Measurements from ENCODE around the gene ADGRF3.

Gene ADGRF3

DNA sequence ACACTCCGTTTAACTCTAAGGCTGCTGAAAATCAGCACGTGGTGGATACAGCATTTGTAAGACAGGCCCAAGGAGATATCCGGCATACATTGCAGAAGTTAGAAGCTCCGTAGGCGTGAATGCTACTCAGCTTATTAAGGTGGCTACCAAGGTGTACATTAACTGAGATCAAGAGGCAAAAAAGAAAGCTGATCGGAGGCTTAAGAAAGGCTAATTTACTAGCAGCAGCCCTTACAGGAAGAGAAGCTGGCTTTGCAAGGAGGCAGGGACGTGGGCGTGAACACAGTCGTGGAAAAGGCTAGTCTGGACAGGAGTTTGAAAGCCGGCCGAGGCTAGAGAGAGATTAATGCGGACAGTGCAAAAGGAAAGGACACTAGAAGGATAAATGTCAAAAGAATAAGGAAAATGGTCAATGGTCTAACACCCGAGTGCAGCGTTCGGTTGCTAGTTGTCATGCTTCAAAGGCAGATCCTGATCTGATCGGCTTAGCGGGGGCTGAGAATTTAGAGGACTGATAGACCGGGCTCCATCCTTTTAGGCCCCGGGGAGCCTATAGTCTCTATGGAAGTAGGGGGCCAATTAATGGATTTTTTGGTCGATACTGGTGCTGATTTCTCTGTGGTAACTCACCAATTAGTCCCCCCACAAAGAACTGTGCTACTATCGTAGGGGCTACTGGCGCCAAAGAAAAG is 46.2 kb downstream of the ADGRF3 start:
- H3K27me3 ChIP-seq (replicated peaks; ENCODE audit: insufficient read depth, low read length), result no peaks in the 10 kb centered on the region
- no peaks in the 10 kb centered on the region for H3K9me2 ChIP-seq (replicated peaks; ENCODE audit: insufficient read depth, low read length)
- no peaks in the 10 kb centered on the region for H3K36me3 ChIP-seq (replicated peaks; ENCODE audit: insufficient read depth, low read length)
- no peak for TF ChIP-seq EZH2 (optimal IDR thresholded peaks at IDR 0.05; ENCODE audit: low read depth, low read length)
- TF ChIP-seq, protein P1, sequence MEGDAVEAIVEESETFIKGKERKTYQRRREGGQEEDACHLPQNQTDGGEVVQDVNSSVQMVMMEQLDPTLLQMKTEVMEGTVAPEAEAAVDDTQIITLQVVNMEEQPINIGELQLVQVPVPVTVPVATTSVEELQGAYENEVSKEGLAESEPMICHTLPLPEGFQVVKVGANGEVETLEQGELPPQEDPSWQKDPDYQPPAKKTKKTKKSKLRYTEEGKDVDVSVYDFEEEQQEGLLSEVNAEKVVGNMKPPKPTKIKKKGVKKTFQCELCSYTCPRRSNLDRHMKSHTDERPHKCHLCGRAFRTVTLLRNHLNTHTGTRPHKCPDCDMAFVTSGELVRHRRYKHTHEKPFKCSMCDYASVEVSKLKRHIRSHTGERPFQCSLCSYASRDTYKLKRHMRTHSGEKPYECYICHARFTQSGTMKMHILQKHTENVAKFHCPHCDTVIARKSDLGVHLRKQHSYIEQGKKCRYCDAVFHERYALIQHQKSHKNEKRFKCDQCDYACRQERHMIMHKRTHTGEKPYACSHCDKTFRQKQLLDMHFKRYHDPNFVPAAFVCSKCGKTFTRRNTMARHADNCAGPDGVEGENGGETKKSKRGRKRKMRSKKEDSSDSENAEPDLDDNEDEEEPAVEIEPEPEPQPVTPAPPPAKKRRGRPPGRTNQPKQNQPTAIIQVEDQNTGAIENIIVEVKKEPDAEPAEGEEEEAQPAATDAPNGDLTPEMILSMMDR (IDR thresholded peaks at IDR 0.05; ENCODE audit: low read length), result no peak
- H3K79me2 ChIP-seq (ENCODE audit: low read length), result no peaks in the 10 kb centered on the region
- H3K9me3 ChIP-seq (replicated peaks; ENCODE audit: insufficient read depth, low read length), result no peaks in the 10 kb centered on the region
- no peaks in the 10 kb centered on the region for H4K20me1 ChIP-seq (ENCODE audit: insufficient read depth, low read length)
- 0 out of 2 replicates have a peak, but pooled peaks cover 4% of the 10 kb centered on the region for H3K4me1 ChIP-seq (ENCODE audit: low read length)
- no peak overlapping the region for H3K4me2 ChIP-seq (ENCODE audit: low read depth, low read length)
- no peak overlapping the region for H3K27ac ChIP-seq (ENCODE audit: low read length)
- H3K9ac ChIP-seq (ENCODE audit: low read length), result no peak overlapping the region
- no peak for DNase-seq
- no peaks in the 10 kb centered on the region for H3F3A ChIP-seq (ENCODE audit: insufficient read depth, low read length)
- no peak overlapping the region for H3K4me3 ChIP-seq (ENCODE audit: low read length)
- no peak overlapping the region for H2AFZ ChIP-seq (ENCODE audit: low read length)

GRCh38 chr2:26299471-26300101 is 47.0 kb downstream of the ADGRF3 start:
- Histone ChIP-seq H3K9me2 (replicated peaks; ENCODE audit: insufficient read depth, low read length) (no peaks in the 10 kb centered on the region), H3K4me2 (ENCODE audit: low read depth, low read length) (no peak overlapping the region), H3K27me3 (replicated peaks; ENCODE audit: insufficient read depth, low read length) (no peaks in the 10 kb centered on the region), H3K4me3 (ENCODE audit: low read length) (no peak overlapping the region), H3K79me2 (ENCODE audit: low read length) (no peaks in the 10 kb centered on the region), H3F3A (ENCODE audit: insufficient read depth, low read length) (no peaks in the 10 kb centered on the region), H3K4me1 (ENCODE audit: low read length) (0 out of 2 replicates have a peak, but pooled peaks cover 4% of the 10 kb centered on the region), H3K9me3 (replicated peaks; ENCODE audit: insufficient read depth, low read length) (no peaks in the 10 kb centered on the region), H2AFZ (ENCODE audit: low read length) (no peak overlapping the region), H3K9ac (ENCODE audit: low read length) (no peak overlapping the region), H3K36me3 (replicated peaks; ENCODE audit: insufficient read depth, low read length) (no peaks in the 10 kb centered on the region), H4K20me1 (ENCODE audit: insufficient read depth, low read length) (no peaks in the 10 kb centered on the region), H3K27ac (ENCODE audit: low read length) (no peak overlapping the region)
- no peak for TF ChIP-seq EZH2phosphoT487 (IDR thresholded peaks at IDR 0.05; ENCODE audit: low read length)
- TF ChIP-seq EZH2 (optimal IDR thresholded peaks at IDR 0.05; ENCODE audit: low read depth, low read length), result no peak
- TF ChIP-seq, protein P1 (IDR thresholded peaks at IDR 0.05; ENCODE audit: low read length), result no peak
- no peak for DNase-seq

- H3K36me3 ChIP-seq (replicated peaks; ENCODE audit: insufficient read depth, low read length), result no peaks in the 10 kb centered on the region
- no peak overlapping the region for H3K9ac ChIP-seq (ENCODE audit: low read length)
- no peaks in the 10 kb centered on the region for H4K20me1 ChIP-seq (ENCODE audit: insufficient read depth, low read length)
- H2AFZ ChIP-seq (ENCODE audit: low read length), result no peak overlapping the region
- no peak overlapping the region for H3K4me3 ChIP-seq (ENCODE audit: low read length)
- no peaks in the 10 kb centered on the region for H3K79me2 ChIP-seq (ENCODE audit: low read length)
- H3K27ac ChIP-seq (ENCODE audit: low read length), result no peak overlapping the region
- TF ChIP-seq EZH2 (optimal IDR thresholded peaks at IDR 0.05; ENCODE audit: low read depth, low read length) (no peak), EZH2phosphoT487 (IDR thresholded peaks at IDR 0.05; ENCODE audit: low read length) (no peak)
- TF ChIP-seq, protein P1 (IDR thresholded peaks at IDR 0.05; ENCODE audit: low read length), result no peak
- 0 out of 2 replicates have a peak, but pooled peaks cover 4% of the 10 kb centered on the region for H3K4me1 ChIP-seq (ENCODE audit: low read length)
- H3K4me2 ChIP-seq (ENCODE audit: low read depth, low read length), result no peak overlapping the region
- DNase-seq, result no peak
- no peaks in the 10 kb centered on the region for H3K27me3 ChIP-seq (replicated peaks; ENCODE audit: insufficient read depth, low read length)
- no peaks in the 10 kb centered on the region for H3F3A ChIP-seq (ENCODE audit: insufficient read depth, low read length)
- no peaks in the 10 kb centered on the region for H3K9me3 ChIP-seq (replicated peaks; ENCODE audit: insufficient read depth, low read length)
- no peaks in the 10 kb centered on the region for H3K9me2 ChIP-seq (replicated peaks; ENCODE audit: insufficient read depth, low read length)
Observed at GRCh38 chr2:26298638-26299393, 47.8 kb downstream of the ADGRF3 start.
